Ascending aorta (tissue), 2 donors: ENCODE results near the gene CABCOCO1. TPM values are rescaled to one million over a fixed set of nuclear protein-coding genes. Genes with fewer than 3 reads are reported as not detected.

Source experiments
- DNase-seq, 2 donors: peaks; one replicate each; pipeline ENCODE4 v3.0.0-alpha.2; 2019; ENCODE audit warnings: low spot score in 2 of 2
- H3K27ac ChIP-seq, 2 donors: fragments of 200-600 bp; sonication (generic); one replicate each; pipeline ENCODE4 v1.5.1; 2016 to 2017; ENCODE audit warnings: mild to moderate bottlenecking in 1 of 2
- H3K27me3 ChIP-seq: fragments of 200-600 bp; sonication (generic); one replicate; pipeline ENCODE4 v1.5.1; 2017
- H3K36me3 ChIP-seq, 2 donors: fragments of 200-600 bp; sonication (generic); one replicate each; pipeline ENCODE4 v1.5.1; 2016
- H3K4me1 ChIP-seq, 2 donors: fragments of 200-600 bp; sonication (generic); one replicate each; pipeline ENCODE4 v1.5.1; 2016 to 2017; ENCODE audit warnings: mild to moderate bottlenecking in 1 of 2
- H3K4me3 ChIP-seq, 2 donors: fragments of 200-600 bp; sonication (generic); one replicate each; pipeline ENCODE4 v1.5.1; 2016 to 2017; ENCODE audit warnings: mild to moderate bottlenecking in 1 of 2
- H3K9me3 ChIP-seq, 2 donors: fragments of 200-600 bp; sonication (generic); one replicate each; pipeline ENCODE4 v1.5.1; 2016
- intact Hi-C: fragments of 100-400 bp; cut with DNase I; formaldehyde crosslinking; loops from one replicate; pipeline ENCODE4 v1.15.1; 2023
- total RNA-seq: library from RNA; depleted of rRNA; stranded (reverse); fragments of >200 nt; gene quantifications from one replicate; pipeline ENCODE4 v1.1.0, GENCODE V29; 2016
- TF ChIP-seq, protein P1 (sequence below), 3 experiments: fragments of 200-600 bp in 2 of 3; fragments of 450-650 bp in 1 of 3; sonication (generic) in 2 of 3; IDR thresholded peaks; one replicate each; pipeline ENCODE4 v1.5.1; 2016 to 2019; ENCODE audit warnings: antibody characterized with exemption in 3 of 3, mild to moderate bottlenecking in 1 of 3, moderate library complexity in 1 of 3

CABCOCO1 gene
- total RNA-seq, 1 donor from 2014 or later: not detected

DNA sequence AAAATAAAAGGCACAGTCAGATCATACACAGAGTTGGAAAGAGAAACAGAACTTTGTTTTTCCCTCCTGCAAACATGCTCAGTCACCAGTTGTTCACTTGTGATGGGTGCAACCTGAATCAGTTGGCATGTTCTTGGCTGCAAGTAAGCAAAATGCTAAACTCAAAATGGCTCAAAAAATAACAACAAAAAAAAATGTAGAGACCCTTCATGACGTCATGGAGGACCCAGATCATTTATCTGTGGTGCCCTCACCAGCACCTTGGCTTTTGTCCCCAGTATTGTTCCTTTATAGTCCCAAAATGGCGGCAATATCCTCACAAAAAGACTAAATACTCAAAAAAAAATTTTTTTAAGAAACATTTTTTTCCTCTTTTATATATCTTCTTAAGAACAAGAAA, 112.4 kb downstream of the CABCOCO1 start:
- intact Hi-C loops: no loop called here
- TF ChIP-seq, protein P1, sequence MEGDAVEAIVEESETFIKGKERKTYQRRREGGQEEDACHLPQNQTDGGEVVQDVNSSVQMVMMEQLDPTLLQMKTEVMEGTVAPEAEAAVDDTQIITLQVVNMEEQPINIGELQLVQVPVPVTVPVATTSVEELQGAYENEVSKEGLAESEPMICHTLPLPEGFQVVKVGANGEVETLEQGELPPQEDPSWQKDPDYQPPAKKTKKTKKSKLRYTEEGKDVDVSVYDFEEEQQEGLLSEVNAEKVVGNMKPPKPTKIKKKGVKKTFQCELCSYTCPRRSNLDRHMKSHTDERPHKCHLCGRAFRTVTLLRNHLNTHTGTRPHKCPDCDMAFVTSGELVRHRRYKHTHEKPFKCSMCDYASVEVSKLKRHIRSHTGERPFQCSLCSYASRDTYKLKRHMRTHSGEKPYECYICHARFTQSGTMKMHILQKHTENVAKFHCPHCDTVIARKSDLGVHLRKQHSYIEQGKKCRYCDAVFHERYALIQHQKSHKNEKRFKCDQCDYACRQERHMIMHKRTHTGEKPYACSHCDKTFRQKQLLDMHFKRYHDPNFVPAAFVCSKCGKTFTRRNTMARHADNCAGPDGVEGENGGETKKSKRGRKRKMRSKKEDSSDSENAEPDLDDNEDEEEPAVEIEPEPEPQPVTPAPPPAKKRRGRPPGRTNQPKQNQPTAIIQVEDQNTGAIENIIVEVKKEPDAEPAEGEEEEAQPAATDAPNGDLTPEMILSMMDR (IDR thresholded peaks at IDR 0.05): no peak
- H3K4me1 ChIP-seq: peaks cover 0 to 3% of the 10 kb centered on the region in 2 donors
- no peaks in the 10 kb centered on the region for H3K9me3 ChIP-seq
- no peak overlapping the region for H3K4me3 ChIP-seq
- H3K27ac ChIP-seq: no peak overlapping the region
- DNase-seq: no peak
- H3K36me3 ChIP-seq: no peaks in the 10 kb centered on the region
- no peaks in the 10 kb centered on the region for H3K27me3 ChIP-seq

DNA sequence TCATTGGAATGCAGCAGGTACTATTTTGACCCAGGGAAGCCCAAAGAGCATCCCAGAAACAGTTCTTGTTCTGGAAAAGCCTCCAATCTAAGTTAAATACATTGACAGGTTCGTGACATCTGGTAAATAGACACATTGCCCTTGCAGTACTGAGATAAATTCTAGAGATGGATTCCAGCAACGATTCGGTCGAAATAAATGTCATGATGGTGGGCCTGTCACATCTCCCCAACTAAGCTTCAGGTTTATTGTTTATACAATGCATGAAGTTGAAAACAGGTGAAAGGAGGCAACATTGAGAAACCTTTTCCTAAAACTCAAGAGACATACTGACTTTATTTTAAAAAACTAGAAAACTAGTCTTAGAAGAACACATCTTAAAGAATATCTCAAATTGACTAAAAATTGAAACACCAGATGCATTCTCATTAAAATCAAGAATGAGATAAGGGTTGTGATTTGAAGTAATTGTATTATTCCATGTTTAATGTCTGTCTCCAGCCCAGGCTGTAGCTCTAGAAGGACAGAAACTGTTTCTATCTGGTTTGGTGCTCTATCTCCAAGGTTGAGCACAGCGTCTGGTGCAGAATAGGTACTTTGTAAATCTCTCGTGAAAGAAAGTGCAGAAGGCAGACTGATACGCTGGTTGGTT, 114.0 kb downstream of the CABCOCO1 start:
- H3K4me1 ChIP-seq: peaks cover 2 to 3% of the 10 kb centered on the region in 2 donors
- H3K36me3 ChIP-seq: no peaks in the 10 kb centered on the region
- DNase-seq: no peak
- intact Hi-C loops: no loop called here
- H3K27ac ChIP-seq: no peak overlapping the region
- H3K27me3 ChIP-seq: no peaks in the 10 kb centered on the region
- TF ChIP-seq, protein P1 (IDR thresholded peaks at IDR 0.05): no peak
- H3K9me3 ChIP-seq: no peaks in the 10 kb centered on the region
- H3K4me3 ChIP-seq: no peak overlapping the region

DNA sequence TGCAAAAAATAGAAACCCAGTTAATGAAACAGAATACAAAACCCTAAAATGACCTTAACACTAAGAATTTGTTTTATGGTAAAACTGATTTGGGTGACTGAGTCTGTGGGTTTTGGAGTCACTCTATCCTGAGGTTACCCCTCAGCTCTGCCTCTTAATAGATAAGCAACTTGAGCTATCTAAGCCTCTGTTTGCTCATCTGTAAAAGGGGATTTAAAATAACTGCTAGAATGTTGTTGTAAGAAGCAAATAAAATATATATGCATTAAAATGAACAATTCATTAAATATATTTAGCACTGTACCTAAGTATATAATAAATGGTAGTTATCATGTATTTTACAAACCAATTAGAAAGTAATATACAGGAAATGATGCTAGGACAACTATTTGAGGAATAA, 115.4 kb downstream of the CABCOCO1 start:
- intact Hi-C loops: no loop called here
- DNase-seq: no peak
- Histone ChIP-seq H3K27ac (no peak overlapping the region), H3K27me3 (no peaks in the 10 kb centered on the region), H3K36me3 (no peaks in the 10 kb centered on the region), H3K4me1 (peaks cover 2 to 3% of the 10 kb centered on the region in 2 donors), H3K9me3 (no peaks in the 10 kb centered on the region), H3K4me3 (no peak overlapping the region)
- TF ChIP-seq, protein P1 (IDR thresholded peaks at IDR 0.05): no peak

DNA sequence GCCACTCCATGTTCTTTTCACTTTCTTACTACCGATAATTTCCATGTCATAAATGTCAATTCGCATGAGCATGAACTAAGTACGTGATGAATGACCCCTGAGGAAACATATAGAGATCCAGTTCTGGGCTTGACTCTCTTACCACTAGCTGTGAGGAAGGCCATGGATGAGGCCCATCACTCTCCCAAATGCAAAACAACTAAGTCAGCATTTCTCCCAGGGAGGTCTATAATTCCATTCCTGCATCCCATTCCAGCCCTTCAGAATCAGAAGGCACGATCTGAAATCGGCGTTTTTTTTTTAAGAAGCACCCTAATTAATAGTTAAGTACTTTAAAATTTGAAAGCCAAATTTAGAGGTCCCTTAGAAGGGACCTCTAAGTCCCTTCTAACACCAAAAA, 116.5 kb downstream of the CABCOCO1 start:
- Histone ChIP-seq H3K36me3 (no peaks in the 10 kb centered on the region), H3K4me3 (no peak overlapping the region), H3K27me3 (no peaks in the 10 kb centered on the region), H3K27ac (no peak overlapping the region), H3K9me3 (no peaks in the 10 kb centered on the region), H3K4me1 (peaks cover 2 to 3% of the 10 kb centered on the region in 2 donors)
- TF ChIP-seq, protein P1 (IDR thresholded peaks at IDR 0.05): no peak
- intact Hi-C loops: no loop called here
- no peak for DNase-seq

DNA sequence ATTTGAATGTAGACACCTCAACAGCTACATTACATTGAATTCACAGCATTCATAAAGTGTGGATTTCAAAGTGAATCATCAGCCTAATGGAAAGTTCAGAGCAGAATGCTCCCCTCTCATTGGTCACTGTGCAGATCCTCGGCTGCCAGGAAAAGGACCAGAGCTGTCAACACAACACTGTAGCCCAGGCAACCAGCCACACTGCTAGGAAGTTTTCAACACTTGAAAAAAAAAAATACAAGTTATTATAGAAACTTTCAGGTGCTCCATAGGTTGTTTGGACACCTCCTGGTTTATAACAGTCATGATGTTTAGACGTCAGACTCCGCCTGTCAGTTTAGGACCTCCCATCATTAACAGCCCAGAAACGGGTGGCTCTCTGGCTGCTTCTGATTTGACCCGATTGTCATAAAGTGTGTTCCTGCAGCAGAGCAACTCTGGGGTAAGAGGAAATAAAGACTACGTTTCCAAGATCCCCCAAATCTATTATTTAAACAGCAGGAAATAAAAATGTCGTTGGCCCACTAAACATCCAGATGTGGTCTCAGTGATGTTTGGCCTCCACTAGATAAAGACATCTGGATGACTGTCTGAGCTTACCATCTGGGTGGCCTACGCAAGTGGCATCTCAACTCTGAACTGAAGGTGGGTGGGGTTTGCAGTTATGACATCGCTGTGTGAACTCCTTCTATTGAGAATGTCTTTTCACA, 117.4 kb downstream of the CABCOCO1 start:
- H3K36me3 ChIP-seq: no peaks in the 10 kb centered on the region
- TF ChIP-seq, protein P1 (IDR thresholded peaks at IDR 0.05): no peak
- intact Hi-C loops: loop anchor here (5.0 kb wide), 1 partner anchor 57 kb away; no protein-coding TSS in a partner anchor
- no peaks in the 10 kb centered on the region for H3K9me3 ChIP-seq
- peak overlapping the region in 1 of 2 donors; percentile 46 for H3K27ac ChIP-seq
- H3K4me3 ChIP-seq: no peak overlapping the region
- DNase-seq: peak in 1 of 2 donors; percentile 83
- H3K4me1 ChIP-seq: peaks cover 2 to 3% of the 10 kb centered on the region in 2 donors
- H3K27me3 ChIP-seq: no peaks in the 10 kb centered on the region
